ENCODE results near the gene KCNJ2.

- TF ChIP-seq CTCF (IDR thresholded peaks at IDR 0.05) (no peak), POLR2A (IDR thresholded peaks at IDR 0.05) (no peak)
Measured at GRCh38 chr17:70136131-70136530, 33.2 kb upstream of the KCNJ2 start.

Data from body of pancreas (tissue), 4 donors.